Transverse colon (tissue), 4 donors: ENCODE results near the gene AGAP1. TPM values are rescaled to one million over a fixed set of nuclear protein-coding genes. Genes with fewer than 3 reads are reported as not detected.

ENCODE experiments used
- DNase-seq: peaks from one replicate; pipeline ENCODE4 v3.0.0-alpha.2; 2019
- H3K27ac ChIP-seq, 4 donors: fragments of 200-600 bp; sonication (generic); 2 replicates each; pipeline ENCODE4 v1.5.1; 2016 to 2018; ENCODE audit warnings: inconsistent platforms in 4 of 4
- H3K27me3 ChIP-seq: fragments of 200-600 bp; sonication (generic); 2 replicates; pipeline ENCODE4 v1.5.1; 2017; ENCODE audit warnings: inconsistent platforms
- H3K36me3 ChIP-seq, 4 donors: fragments of 200-600 bp; sonication (generic); 2 replicates each; pipeline ENCODE4 v1.5.1; 2017 to 2019; ENCODE audit warnings: inconsistent platforms in 4 of 4
- H3K4me1 ChIP-seq, 4 donors: fragments of 200-600 bp; sonication (generic); 2 replicates each; pipeline ENCODE4 v1.5.1; 2017 to 2020; ENCODE audit warnings: inconsistent platforms in 4 of 4
- H3K4me3 ChIP-seq, 4 donors: fragments of 200-600 bp; sonication (generic); 1 replicate in 1 of 4; 2 replicates in 3 of 4; pipeline versions ENCODE4 v1.5.1 to v1.6.1; 2017 to 2019; ENCODE audit warnings: inconsistent platforms in 4 of 4
- H3K9me3 ChIP-seq, 2 donors: fragments of 200-600 bp; sonication (generic); 2 replicates each; pipeline ENCODE4 v1.5.1; 2017 to 2019; ENCODE audit warnings: inconsistent platforms in 2 of 2
- CTCF ChIP-seq, 5 experiments: fragments of 200-600 bp in 3 of 5; fragments of 450-650 bp in 2 of 5; sonication (generic) in 3 of 5; IDR thresholded peaks; 1 replicate in 2 of 5; 2 replicates in 3 of 5; pipeline ENCODE4 v1.5.1; 2016 to 2017; ENCODE audit warnings: antibody characterized with exemption in 5 of 5, inconsistent platforms in 3 of 5, mild to moderate bottlenecking in 2 of 5, moderate library complexity in 1 of 5
- EP300 ChIP-seq: sonication (generic); formaldehyde crosslinking; IDR thresholded peaks from one replicate; pipeline ENCODE4 v1.6.1; 2017; ENCODE audit warnings: antibody characterized with exemption, low read depth
- POLR2A ChIP-seq: fragments of 450-650 bp; IDR thresholded peaks from one replicate; pipeline ENCODE4 v1.6.1; 2016; ENCODE audit warnings: antibody characterized with exemption, mild to moderate bottlenecking, moderate library complexity
- POLR2AphosphoS5 ChIP-seq, 3 donors: sonication (generic); formaldehyde crosslinking; IDR thresholded peaks; one replicate each; pipeline ENCODE4 v1.6.1; 2016; ENCODE audit warnings: antibody characterized with exemption in 3 of 3
- WGBS, 2 donors: methylation state at CpG; one replicate each; pipeline ENCODE4 v1.1.5; 2018; ENCODE audit warnings: low coverage in 1 of 2; 5-methylcytosine and 5-hydroxymethylcytosine counted together
- in situ Hi-C, 4 donors: fragments of 200-750 bp; cut with MboI; loops; one replicate each; pipeline versions ENCODE4 v1.15.0 to v1.15.1; 2017; ENCODE audit warnings: low sequenced_read_pairs in 3 of 4, low pct_ligation_motif_present in 1 of 4, low pct_unique_long_range_greater_than_20kb in 1 of 4
- intact Hi-C: fragments of 100-400 bp; cut with DNase I; formaldehyde crosslinking; loops from one replicate; pipeline ENCODE4 v1.15.1; 2023; ENCODE audit warnings: low total_unique reads
- total RNA-seq, 4 donors: library from RNA; depleted of rRNA; stranded (reverse); fragments of >200 nt; gene quantifications; one replicate each; pipeline ENCODE4 v1.1.0, GENCODE V29; 2016

The AGAP1 gene
- total RNA-seq, 4 donors from 2014 or later, result 56.1 to 96.9 (median 71.2) TPM

DNA sequence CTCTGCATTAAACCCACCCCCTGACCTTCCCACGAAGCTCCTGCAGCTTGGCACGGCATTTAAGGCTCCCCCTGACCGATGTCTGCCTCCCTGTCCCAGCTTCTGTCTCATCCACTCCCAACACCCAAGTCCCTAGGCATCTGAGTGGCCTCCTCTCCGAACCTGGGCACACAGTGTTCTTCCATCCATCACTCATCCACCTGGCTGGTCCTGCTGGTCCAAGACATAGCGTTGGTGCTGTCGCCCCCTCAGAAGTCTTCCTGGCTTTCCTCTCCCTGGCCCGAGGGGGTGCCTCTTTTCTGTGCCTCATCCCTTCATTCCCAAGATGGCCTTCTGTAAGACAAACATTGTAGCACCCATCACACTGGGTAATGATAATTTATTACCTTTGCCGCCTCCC is 350.7 kb downstream of the AGAP1 start:
- Histone ChIP-seq H3K36me3 (no peaks in the 10 kb centered on the region), H3K4me3 (no peak overlapping the region), H3K27me3 (no peaks in the 10 kb centered on the region), H3K9me3 (no peaks in the 10 kb centered on the region), H3K27ac (no peak overlapping the region), H3K4me1 (no peaks in the 10 kb centered on the region)
- 80 to 100% methylated on average over 4 to 8 of the region's 8 CpGs for WGBS, 2 donors
- no peak for DNase-seq
- no peak for TF ChIP-seq POLR2A
- no peak for TF ChIP-seq POLR2AphosphoS5 (IDR thresholded peaks at IDR 0.05)
- no peak for TF ChIP-seq CTCF (IDR thresholded peaks at IDR 0.05)
- TF ChIP-seq EP300, result no peak
- in situ Hi-C loops, result no loop called here
- intact Hi-C loops, result no loop called here

DNA sequence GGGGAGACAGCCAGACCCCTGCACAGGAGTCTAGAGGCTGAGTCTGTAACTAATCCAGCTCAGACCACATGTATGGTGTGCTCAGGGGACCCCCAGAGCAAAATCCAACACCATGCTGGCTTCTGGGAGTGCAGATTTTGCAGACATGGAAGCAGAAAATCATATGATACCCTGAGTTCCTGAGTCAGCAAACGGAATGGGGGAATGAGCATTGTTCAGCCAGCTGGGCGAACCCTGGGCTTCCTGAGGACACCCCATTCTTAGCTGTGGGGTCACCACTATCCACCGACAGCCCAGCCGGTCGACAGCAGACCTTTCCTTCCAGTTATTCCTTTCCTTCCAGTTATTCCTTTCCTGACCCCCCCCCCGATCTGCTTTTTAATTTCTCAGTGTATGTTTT is 351.4 kb downstream of the AGAP1 start:
- no peaks in the 10 kb centered on the region for H3K36me3 ChIP-seq
- H3K27me3 ChIP-seq, result no peaks in the 10 kb centered on the region
- no peak for DNase-seq
- intact Hi-C loops (no loop called here), in situ Hi-C loops (no loop called here)
- WGBS, 2 donors, result 60 to 77% methylated on average over 4 to 6 of the region's 6 CpGs
- H3K27ac ChIP-seq, result no peak overlapping the region
- no peak overlapping the region for H3K4me3 ChIP-seq
- H3K4me1 ChIP-seq, result no peaks in the 10 kb centered on the region
- H3K9me3 ChIP-seq, result no peaks in the 10 kb centered on the region
- TF ChIP-seq POLR2AphosphoS5 (IDR thresholded peaks at IDR 0.05) (no peak), POLR2A (no peak), CTCF (IDR thresholded peaks at IDR 0.05) (no peak), EP300 (no peak)

DNA sequence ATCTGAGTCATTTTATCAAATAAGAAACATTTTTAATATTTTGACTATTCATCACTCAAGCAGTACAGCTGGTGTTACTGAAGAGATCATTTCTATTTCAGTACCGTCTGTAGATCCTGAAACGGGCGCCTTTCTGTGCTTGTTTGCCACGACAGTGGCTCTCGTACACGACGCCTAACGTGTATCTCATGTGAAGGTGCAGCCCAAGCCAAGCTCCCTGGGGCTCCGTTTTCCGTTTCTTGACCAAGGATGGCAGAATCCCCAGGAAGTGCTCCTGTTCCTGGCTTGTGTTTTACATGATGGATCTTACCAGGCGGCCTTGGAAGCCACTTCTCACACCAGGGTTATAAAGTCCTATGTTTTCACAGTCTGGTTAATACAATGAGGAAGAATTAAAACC is 353.7 kb downstream of the AGAP1 start:
- Histone ChIP-seq H3K27ac (no peak overlapping the region), H3K4me1 (no peaks in the 10 kb centered on the region), H3K36me3 (no peaks in the 10 kb centered on the region), H3K27me3 (no peaks in the 10 kb centered on the region), H3K9me3 (no peaks in the 10 kb centered on the region), H3K4me3 (no peak overlapping the region)
- no peak for TF ChIP-seq EP300
- TF ChIP-seq POLR2AphosphoS5 (IDR thresholded peaks at IDR 0.05), result no peak
- no peak for TF ChIP-seq POLR2A
- no peak for TF ChIP-seq CTCF (IDR thresholded peaks at IDR 0.05)
- DNase-seq, result no peak
- in situ Hi-C loops (no loop called here), intact Hi-C loops (no loop called here)
- 92% methylated on average over 11 of the region's 11 CpGs; no CpG with 5 or more reads in 1 of the 2 donors for WGBS, 2 donors

GRCh38 chr2:235848055-235848454 is 354.2 kb downstream of the AGAP1 start:
- 91% methylated on average over 4 of the region's 4 CpGs; no CpG with 5 or more reads in 1 of the 2 donors for WGBS, 2 donors
- in situ Hi-C loops, result no loop called here

More at GRCh38 chr2:235848055-235848454, 354.2 kb downstream of the AGAP1 start:
- intact Hi-C loops, result no loop called here
- TF ChIP-seq CTCF (IDR thresholded peaks at IDR 0.05), result no peak
- no peak for TF ChIP-seq POLR2AphosphoS5 (IDR thresholded peaks at IDR 0.05)
- no peak for TF ChIP-seq POLR2A
- no peak for TF ChIP-seq EP300
- Histone ChIP-seq H3K36me3 (no peaks in the 10 kb centered on the region), H3K27ac (no peak overlapping the region), H3K4me3 (no peak overlapping the region), H3K4me1 (no peaks in the 10 kb centered on the region), H3K27me3 (no peaks in the 10 kb centered on the region), H3K9me3 (no peaks in the 10 kb centered on the region)
- no peak for DNase-seq
